Epithelial cell of proximal tubule (primary cell): ENCODE measurements around the gene ANKRD26. TPM values are rescaled to one million over a fixed set of nuclear protein-coding genes. Genes with fewer than 3 reads are reported as not detected.
A peak's percentile ranks its signal among the peaks of the same experiment; 100 is the strongest.

Experiments
- DNase-seq: peaks from one replicate; pipeline ENCODE4 v3.0.0-alpha.2; 2011; ENCODE audit warnings: low read depth
- H3K4me3 ChIP-seq: 2 replicates; pipeline ENCODE4 v1.5.1; 2011; ENCODE audit warnings: low read depth, mild to moderate bottlenecking, low read length
- total RNA-seq: library from RNA; depleted of rRNA; stranded (reverse); fragments of >200 nt; gene quantifications from 2 replicates; pipeline ENCODE4 v1.2.3, GENCODE V29; 2015
- TF ChIP-seq, protein P1 (sequence below): conservative IDR thresholded peaks from 2 replicates; pipeline ENCODE4 v1.5.1; 2012; ENCODE audit warnings: low read depth, mild to moderate bottlenecking, low read length

ANKRD26 gene
- 3.5 and 4.7 TPM in 2 replicates for total RNA-seq

DNA sequence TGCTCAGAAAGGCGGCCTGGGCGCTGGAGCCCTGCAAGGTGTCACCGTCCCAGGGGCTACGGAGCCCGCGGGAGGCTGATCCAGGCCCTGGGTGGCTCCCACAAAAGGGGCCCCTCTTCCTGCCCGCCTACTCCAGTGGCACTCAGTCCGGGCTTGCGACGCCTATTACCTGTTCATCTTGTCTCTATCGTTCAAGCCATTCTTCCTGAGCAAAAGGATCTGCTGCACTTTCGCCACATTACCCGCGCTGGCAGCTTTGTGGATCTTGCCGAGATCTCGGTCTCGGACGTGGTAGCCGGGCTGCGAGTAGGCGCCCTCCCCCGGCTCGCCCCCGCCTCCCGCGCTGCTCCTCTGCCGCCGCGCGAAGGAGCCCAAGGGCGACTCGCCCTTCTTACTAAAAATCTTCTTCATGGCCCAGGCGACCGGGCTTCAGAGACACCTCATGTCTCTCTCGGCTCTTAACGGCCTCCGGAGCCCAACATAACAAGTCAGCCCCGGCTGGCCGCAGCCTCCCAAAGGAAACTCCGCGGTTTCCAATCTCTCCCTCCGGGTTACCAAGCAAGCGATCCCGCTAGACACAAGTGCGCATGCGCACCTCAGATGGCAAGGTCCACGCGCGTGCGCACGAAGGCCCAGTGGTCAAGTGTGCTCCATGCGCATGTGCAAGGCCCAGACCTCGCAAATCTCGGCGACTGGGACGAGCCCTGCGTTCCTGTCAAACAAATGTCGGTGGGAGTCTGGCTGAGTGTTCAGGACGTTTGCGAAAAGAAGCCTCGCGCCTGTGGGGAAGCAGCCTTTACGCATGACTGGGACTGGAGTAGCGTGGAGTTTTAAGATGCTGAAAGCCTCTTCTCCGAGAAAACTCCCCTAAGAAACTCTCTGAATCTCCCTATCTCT, at the start of gene ANKRD26:
Gene ANKRD26 (minus strand): TSS at position 579 of the 897 bp plus-strand sequence. CDS start 168 bp downstream, at position 411.
- peak; percentile 59 for DNase-seq
- TF ChIP-seq, protein P1, sequence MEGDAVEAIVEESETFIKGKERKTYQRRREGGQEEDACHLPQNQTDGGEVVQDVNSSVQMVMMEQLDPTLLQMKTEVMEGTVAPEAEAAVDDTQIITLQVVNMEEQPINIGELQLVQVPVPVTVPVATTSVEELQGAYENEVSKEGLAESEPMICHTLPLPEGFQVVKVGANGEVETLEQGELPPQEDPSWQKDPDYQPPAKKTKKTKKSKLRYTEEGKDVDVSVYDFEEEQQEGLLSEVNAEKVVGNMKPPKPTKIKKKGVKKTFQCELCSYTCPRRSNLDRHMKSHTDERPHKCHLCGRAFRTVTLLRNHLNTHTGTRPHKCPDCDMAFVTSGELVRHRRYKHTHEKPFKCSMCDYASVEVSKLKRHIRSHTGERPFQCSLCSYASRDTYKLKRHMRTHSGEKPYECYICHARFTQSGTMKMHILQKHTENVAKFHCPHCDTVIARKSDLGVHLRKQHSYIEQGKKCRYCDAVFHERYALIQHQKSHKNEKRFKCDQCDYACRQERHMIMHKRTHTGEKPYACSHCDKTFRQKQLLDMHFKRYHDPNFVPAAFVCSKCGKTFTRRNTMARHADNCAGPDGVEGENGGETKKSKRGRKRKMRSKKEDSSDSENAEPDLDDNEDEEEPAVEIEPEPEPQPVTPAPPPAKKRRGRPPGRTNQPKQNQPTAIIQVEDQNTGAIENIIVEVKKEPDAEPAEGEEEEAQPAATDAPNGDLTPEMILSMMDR: no peak
- H3K4me3 ChIP-seq: peak within 1 kb of the TSS; percentile 95

GRCh38 chr10:27147701-27148100, 47.4 kb upstream of the ANKRD26 start:
- no peak for DNase-seq
- TF ChIP-seq, protein P1: no peak
- no peak overlapping the region for H3K4me3 ChIP-seq

DNA sequence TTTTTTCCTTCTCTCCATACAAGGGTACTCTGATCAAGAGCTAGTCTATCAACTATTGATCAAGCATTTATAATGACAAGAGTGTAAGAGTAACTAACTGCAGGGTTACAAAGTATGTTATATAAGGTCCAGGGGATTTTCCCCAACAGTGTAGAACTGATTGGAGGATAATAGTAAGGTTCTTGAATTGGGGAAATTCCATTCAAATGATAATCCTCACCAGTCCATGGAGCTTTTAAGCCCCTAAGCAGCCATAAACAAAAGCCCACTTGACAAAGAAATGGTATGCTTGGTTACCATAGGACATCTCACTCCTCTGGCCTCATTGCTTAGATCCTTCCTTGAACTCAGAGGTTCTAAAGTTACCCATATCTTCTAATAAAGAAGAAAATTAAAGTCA, 45.6 kb upstream of the ANKRD26 start:
- TF ChIP-seq, protein P1: no peak
- DNase-seq: no peak
- H3K4me3 ChIP-seq: no peak overlapping the region

GRCh38 chr10:27143686-27144085, 43.4 kb upstream of the ANKRD26 start:
- no peak overlapping the region for H3K4me3 ChIP-seq
- TF ChIP-seq, protein P1: no peak
- no peak for DNase-seq

GRCh38 chr10:27138277-27138676, 38.0 kb upstream of the ANKRD26 start:
- no peak overlapping the region for H3K4me3 ChIP-seq
- TF ChIP-seq, protein P1: no peak
- DNase-seq: no peak

DNA sequence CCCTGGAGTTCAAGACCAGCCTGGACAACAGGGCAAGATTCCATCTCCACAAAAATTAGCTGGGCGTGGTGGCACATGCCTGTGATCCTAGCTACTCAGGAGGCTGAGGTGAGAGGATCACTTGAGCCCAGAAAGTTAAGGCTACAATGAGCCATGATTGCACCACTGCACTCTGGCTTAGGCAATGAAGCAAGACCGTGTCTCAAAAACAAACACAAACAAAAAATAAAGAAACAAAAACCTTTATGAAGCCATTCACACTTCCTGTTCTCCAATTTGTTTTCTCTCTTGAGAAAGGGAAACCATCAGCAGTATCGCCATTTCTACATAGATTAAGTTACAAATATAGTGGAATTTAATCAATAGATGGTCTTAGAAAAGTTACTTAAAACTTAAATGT, 34.1 kb upstream of the ANKRD26 start:
- H3K4me3 ChIP-seq: no peak overlapping the region
- no peak for DNase-seq
- TF ChIP-seq, protein P1: no peak
